ENCODE measurements around the gene WTIP.

Gene WTIP

GRCh38 chr19:34475975-34476594 is 5.5 kb upstream of the WTIP start:
- TF ChIP-seq FOXP2 (optimal IDR thresholded peaks at IDR 0.05; ENCODE audit: borderline replicate concordance, extremely low read depth, extremely low read length, insufficient read depth) (no peak), TAF1 (IDR thresholded peaks at IDR 0.05; ENCODE audit: borderline replicate concordance, insufficient read depth, low read length) (no peak), SIN3A (IDR thresholded peaks at IDR 0.05; ENCODE audit: borderline replicate concordance, insufficient read depth, low read length) (no peak), POLR2AphosphoS5 (IDR thresholded peaks at IDR 0.05; ENCODE audit: low read depth, low read length) (no peak), REST (IDR thresholded peaks at IDR 0.05; ENCODE audit: insufficient read depth in 1 of 2, low read depth in 2 of 2, low read length in 2 of 2) (no peak)

- no peak for TF ChIP-seq POLR2AphosphoS5 (IDR thresholded peaks at IDR 0.05; ENCODE audit: low read depth, low read length)
- TF ChIP-seq FOXP2 (optimal IDR thresholded peaks at IDR 0.05; ENCODE audit: borderline replicate concordance, extremely low read depth, extremely low read length, insufficient read depth), result no peak
- TF ChIP-seq TAF1 (IDR thresholded peaks at IDR 0.05; ENCODE audit: borderline replicate concordance, insufficient read depth, low read length), result no peak
- no peak for TF ChIP-seq SIN3A (IDR thresholded peaks at IDR 0.05; ENCODE audit: borderline replicate concordance, insufficient read depth, low read length)
- TF ChIP-seq REST (IDR thresholded peaks at IDR 0.05; ENCODE audit: insufficient read depth in 1 of 2, low read depth in 2 of 2, low read length in 2 of 2), result no peak
Measured at GRCh38 chr19:34479396-34479795, 2.2 kb upstream of the WTIP start.

GRCh38 chr19:34480491-34480890 is 1.1 kb upstream of the WTIP start:
- TF ChIP-seq FOXP2 (optimal IDR thresholded peaks at IDR 0.05; ENCODE audit: borderline replicate concordance, extremely low read depth, extremely low read length, insufficient read depth) (no peak), POLR2AphosphoS5 (IDR thresholded peaks at IDR 0.05; ENCODE audit: low read depth, low read length) (no peak), TAF1 (IDR thresholded peaks at IDR 0.05; ENCODE audit: borderline replicate concordance, insufficient read depth, low read length) (no peak), SIN3A (IDR thresholded peaks at IDR 0.05; ENCODE audit: borderline replicate concordance, insufficient read depth, low read length) (no peak), REST (IDR thresholded peaks at IDR 0.05; ENCODE audit: insufficient read depth in 1 of 2, low read depth in 2 of 2, low read length in 2 of 2) (no peak)

- TF ChIP-seq TAF1 (IDR thresholded peaks at IDR 0.05; ENCODE audit: borderline replicate concordance, insufficient read depth, low read length) (no peak), FOXP2 (optimal IDR thresholded peaks at IDR 0.05; ENCODE audit: borderline replicate concordance, extremely low read depth, extremely low read length, insufficient read depth) (no peak), REST (IDR thresholded peaks at IDR 0.05; ENCODE audit: insufficient read depth in 1 of 2, low read depth in 2 of 2, low read length in 2 of 2) (no peak), POLR2AphosphoS5 (IDR thresholded peaks at IDR 0.05; ENCODE audit: low read depth, low read length) (no peak), SIN3A (IDR thresholded peaks at IDR 0.05; ENCODE audit: borderline replicate concordance, insufficient read depth, low read length) (no peak)
Measured at GRCh38 chr19:34481861-34482379, 362 bp downstream of the WTIP start.
